MCF 10A (cell line): Measurements from ENCODE around the gene RALGPS1. TPM values are rescaled to one million over a fixed set of nuclear protein-coding genes. Genes with fewer than 3 reads are reported as not detected.

Source experiments
- BruUV-seq: library from RNA; stranded (reverse); fragments of 400-500 nt; replicated peaks from 2 replicates; lab custom pipeline; 2021; lab: Mats Ljungman, UMichigan
- CTCF ChIA-PET: fragments of 300-600 bp; sonication (Branson Sonifier 250); formaldehyde crosslinking; extraction: SDS; loops from one replicate; lab custom pipeline; 2021; ENCODE audit warnings: antibody characterized with exemption, inconsistent platforms; lab: Yijun Ruan, JAX
- POLR2A ChIA-PET: fragments of 300-600, 350-650 bp; sonication (Branson Sonifier 250); formaldehyde crosslinking; extraction: SDS; loops from one replicate; lab custom pipeline; 2020; ENCODE audit warnings: antibody characterized with exemption, inconsistent platforms; lab: Yijun Ruan, JAX
- DNase-seq: peaks from one replicate; pipeline ENCODE4 v3.0.0-alpha.2; 2018; ENCODE audit not compliant: unreplicated experiment
- H3K27ac Mint-ChIP-seq: one replicate; pipeline ENCODE4 v1.8.0; 2022; ENCODE audit warnings: mild to moderate bottlenecking, low read depth, mixed read lengths; ENCODE audit not compliant: unreplicated experiment
- H3K27me3 Mint-ChIP-seq: one replicate; pipeline ENCODE4 v1.8.0; 2022; ENCODE audit warnings: mixed read lengths; ENCODE audit not compliant: insufficient read depth, unreplicated experiment
- H3K36me3 Mint-ChIP-seq: one replicate; pipeline ENCODE4 v1.8.0; 2022; ENCODE audit warnings: mild to moderate bottlenecking, moderate library complexity, mixed read lengths; ENCODE audit not compliant: insufficient read depth, unreplicated experiment
- H3K4me1 Mint-ChIP-seq: one replicate; pipeline ENCODE4 v1.8.0; 2022; ENCODE audit warnings: mixed read lengths; ENCODE audit not compliant: insufficient read depth, unreplicated experiment
- H3K4me3 Mint-ChIP-seq: one replicate; pipeline ENCODE4 v1.8.0; 2022; ENCODE audit warnings: mild to moderate bottlenecking, moderate library complexity, mixed read lengths; ENCODE audit not compliant: unreplicated experiment
- H3K9me3 Mint-ChIP-seq: one replicate; pipeline ENCODE4 v1.8.0; 2022; ENCODE audit warnings: mixed read lengths; ENCODE audit not compliant: unreplicated experiment
- intact Hi-C: fragments of 100-400 bp; cut with micrococcal nuclease; formaldehyde crosslinking; loops from 2 replicates; pipeline ENCODE4 v1.14.1; 2022
- total RNA-seq: library from RNA; stranded (reverse); gene quantifications from 2 replicates; pipeline ENCODE4 v1.2.3, GENCODE V29; 2022
- TF ChIP-seq, protein P1 (sequence below): fragments of 200-600 bp; IDR thresholded peaks from one replicate; pipeline ENCODE4 v1.8.0; 2022; ENCODE audit warnings: antibody characterized with exemption, mild to moderate bottlenecking; ENCODE audit not compliant: unreplicated experiment

The RALGPS1 gene
- total RNA-seq, 1 experiment from 2014 or later, result 2.4 TPM

DNA sequence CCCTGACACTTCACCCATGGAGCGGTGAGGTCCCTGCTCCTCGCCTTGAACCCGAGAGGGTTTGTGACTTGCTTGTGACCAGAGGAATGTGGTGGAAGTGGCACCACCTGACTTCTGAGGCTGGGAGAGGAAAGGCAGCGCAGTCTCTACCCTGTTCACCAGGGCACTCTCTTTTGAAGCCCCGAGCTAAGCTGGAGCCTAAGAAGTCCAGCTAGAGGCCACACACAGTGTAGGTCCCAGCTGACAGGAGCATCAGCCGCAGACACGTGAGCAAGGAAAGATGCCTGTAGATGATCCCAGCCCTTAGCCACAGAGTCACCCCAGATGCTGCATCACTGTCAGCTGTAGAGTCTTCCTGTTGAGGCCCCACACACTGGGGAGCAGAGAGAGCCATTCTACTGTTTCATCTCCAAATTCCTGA lies 209.5 kb downstream of the RALGPS1 start:
- peaks cover 7% of the 10 kb centered on the region for H3K4me1 Mint-ChIP-seq
- H3K4me3 Mint-ChIP-seq, result no peak overlapping the region
- H3K36me3 Mint-ChIP-seq, result no peaks in the 10 kb centered on the region
- no peak overlapping the region for H3K27ac Mint-ChIP-seq
- BruUV-seq, result no TSS peak
- TF ChIP-seq, protein P1, sequence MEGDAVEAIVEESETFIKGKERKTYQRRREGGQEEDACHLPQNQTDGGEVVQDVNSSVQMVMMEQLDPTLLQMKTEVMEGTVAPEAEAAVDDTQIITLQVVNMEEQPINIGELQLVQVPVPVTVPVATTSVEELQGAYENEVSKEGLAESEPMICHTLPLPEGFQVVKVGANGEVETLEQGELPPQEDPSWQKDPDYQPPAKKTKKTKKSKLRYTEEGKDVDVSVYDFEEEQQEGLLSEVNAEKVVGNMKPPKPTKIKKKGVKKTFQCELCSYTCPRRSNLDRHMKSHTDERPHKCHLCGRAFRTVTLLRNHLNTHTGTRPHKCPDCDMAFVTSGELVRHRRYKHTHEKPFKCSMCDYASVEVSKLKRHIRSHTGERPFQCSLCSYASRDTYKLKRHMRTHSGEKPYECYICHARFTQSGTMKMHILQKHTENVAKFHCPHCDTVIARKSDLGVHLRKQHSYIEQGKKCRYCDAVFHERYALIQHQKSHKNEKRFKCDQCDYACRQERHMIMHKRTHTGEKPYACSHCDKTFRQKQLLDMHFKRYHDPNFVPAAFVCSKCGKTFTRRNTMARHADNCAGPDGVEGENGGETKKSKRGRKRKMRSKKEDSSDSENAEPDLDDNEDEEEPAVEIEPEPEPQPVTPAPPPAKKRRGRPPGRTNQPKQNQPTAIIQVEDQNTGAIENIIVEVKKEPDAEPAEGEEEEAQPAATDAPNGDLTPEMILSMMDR, result no peak
- no peak for DNase-seq
- H3K27me3 Mint-ChIP-seq, result peaks cover 28% of the 10 kb centered on the region
- CTCF ChIA-PET, result no interaction called here
- POLR2A ChIA-PET, result no interaction called here
- intact Hi-C loops, result no loop called here
- no peaks in the 10 kb centered on the region for H3K9me3 Mint-ChIP-seq

DNA sequence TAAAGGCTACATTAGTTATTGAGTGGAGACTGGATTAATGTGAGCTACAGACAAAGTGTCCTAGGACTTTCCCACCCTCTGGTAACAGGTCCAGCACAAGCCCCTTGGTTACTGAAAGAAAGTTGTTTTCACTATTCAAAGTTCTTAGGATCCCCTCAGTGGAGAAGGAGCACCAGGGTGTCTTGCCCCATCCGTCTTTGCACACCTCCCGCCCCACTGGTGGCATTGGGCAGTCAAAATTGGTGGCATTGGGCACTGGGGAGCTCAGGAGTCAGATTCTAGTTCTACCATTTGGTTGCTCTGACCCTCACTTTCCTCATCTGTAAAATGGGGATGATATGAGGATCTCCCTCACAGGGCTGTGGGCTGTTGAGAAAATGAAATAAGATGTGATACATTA lies 210.2 kb downstream of the RALGPS1 start:
- intact Hi-C loops, result no loop called here
- no peaks in the 10 kb centered on the region for H3K9me3 Mint-ChIP-seq
- TF ChIP-seq, protein P1, result no peak
- no TSS peak for BruUV-seq
- no peak overlapping the region for H3K4me3 Mint-ChIP-seq
- peaks cover 7% of the 10 kb centered on the region for H3K4me1 Mint-ChIP-seq
- ChIA-PET CTCF (interaction anchor here (0.6 kb wide), 1 partner anchor 45 kb away, joined by 3 read pairs; no protein-coding TSS in a partner anchor), POLR2A (interaction anchor here (0.6 kb wide), 1 partner anchor 9 kb away, joined by 3 read pairs; no protein-coding TSS in a partner anchor)
- H3K27me3 Mint-ChIP-seq, result peaks cover 28% of the 10 kb centered on the region
- no peak for DNase-seq
- no peak overlapping the region for H3K27ac Mint-ChIP-seq
- no peaks in the 10 kb centered on the region for H3K36me3 Mint-ChIP-seq

DNA sequence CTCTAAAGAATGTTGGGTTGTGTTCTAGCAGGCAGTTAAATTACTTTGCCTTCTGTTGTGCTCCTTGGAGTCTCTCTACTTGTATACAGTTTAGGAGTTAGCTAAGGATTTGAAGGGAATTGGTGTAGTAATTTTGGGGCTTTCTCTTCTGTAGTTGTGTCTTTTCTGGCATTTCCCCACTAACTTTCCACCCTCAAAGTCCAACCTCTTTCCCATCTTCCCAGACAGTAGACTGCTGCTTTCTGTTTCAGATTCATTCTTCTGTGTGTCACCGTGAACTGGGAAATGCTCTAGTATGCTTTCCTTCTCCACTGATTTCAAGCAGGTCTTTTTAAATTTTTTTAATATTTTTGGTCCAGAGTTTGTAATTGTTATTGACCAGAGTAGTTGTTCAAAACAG lies 212.4 kb downstream of the RALGPS1 start:
- Mint-ChIP-seq H3K36me3 (no peaks in the 10 kb centered on the region), H3K27ac (no peak overlapping the region), H3K9me3 (no peaks in the 10 kb centered on the region), H3K4me1 (peaks cover 18% of the 10 kb centered on the region), H3K27me3 (peaks cover 28% of the 10 kb centered on the region), H3K4me3 (no peak overlapping the region)
- TF ChIP-seq, protein P1, result no peak
- ChIA-PET CTCF (interaction anchor here (0.6 kb wide), 3 partner anchors 34 to 1509 kb away, joined by 3 read pairs; no protein-coding TSS in a partner anchor), POLR2A (interaction anchor here (0.7 kb wide), 2 partner anchors 15 to 159 kb away, joined by 3 read pairs; no protein-coding TSS in a partner anchor)
- BruUV-seq, result no TSS peak
- no peak for DNase-seq
- intact Hi-C loops, result no loop called here

DNA sequence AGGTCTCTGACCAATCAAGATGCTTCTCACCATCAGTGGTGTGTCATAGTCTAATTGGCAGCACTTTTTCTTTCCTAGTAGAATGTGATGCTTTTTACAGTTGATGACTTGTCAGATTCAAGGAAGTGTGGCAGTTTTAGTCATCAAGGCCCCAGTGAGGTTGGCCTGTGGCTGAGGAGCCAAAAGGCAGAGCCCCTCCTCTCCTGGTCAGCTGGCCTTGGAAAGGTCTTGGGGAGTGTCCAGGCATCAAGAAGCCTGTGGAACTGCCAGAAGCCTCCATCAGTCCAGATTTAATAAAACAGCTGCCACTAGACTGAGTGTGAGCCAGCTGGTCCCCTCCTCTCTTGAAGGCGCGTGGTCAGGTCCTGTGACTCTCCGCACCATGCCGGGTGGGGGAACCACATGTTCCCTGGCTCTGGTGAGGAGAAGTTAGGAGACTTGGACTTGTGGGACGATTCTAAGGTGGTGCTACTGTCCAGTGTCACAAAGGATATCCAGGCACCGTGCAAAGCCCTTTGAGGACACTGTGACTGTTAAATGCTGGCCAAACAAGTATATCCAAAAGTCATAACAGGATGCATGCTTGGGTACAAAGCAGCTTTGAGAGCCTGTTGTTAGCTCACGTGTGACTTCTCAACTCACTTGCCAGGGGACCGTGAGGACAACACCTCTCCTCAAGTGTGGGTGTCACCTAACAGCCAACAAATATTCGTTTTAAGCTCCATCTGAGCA lies 213.9 kb downstream of the RALGPS1 start:
- Mint-ChIP-seq H3K36me3 (no peaks in the 10 kb centered on the region), H3K4me1 (peaks cover 13% of the 10 kb centered on the region), H3K9me3 (no peaks in the 10 kb centered on the region), H3K27ac (no peak overlapping the region), H3K27me3 (peaks cover 28% of the 10 kb centered on the region), H3K4me3 (no peak overlapping the region)
- CTCF ChIA-PET, result interaction anchor here (0.8 kb wide), 1 partner anchor 163 kb away, joined by 4 read pairs; no protein-coding TSS in a partner anchor
- peak; percentile 14 for DNase-seq
- TF ChIP-seq, protein P1, result no peak
- POLR2A ChIA-PET, result interaction anchor here (0.6 to 1.3 kb wide), 5 partner anchors 9 to 58 kb away, joined by 3 to 6 read pairs (median 3); no protein-coding TSS in a partner anchor
- intact Hi-C loops, result no loop called here
- BruUV-seq, result no TSS peak
